Small intestine (tissue), 16 donors: ENCODE measurements around the gene ETDA. TPM values are rescaled to one million over a fixed set of nuclear protein-coding genes. Genes with fewer than 3 reads are reported as not detected.
"Not testable (repeated sequence)": the region's sequence is repeated elsewhere in the genome, so short reads cannot be mapped to it uniquely, and the experiment has no call there.

ENCODE experiments used
- DNase-seq, 2 donors: peaks; one replicate each; pipeline versions ENCODE4 v3.0.0 to v3.0.0-alpha.2; 2013
- FAIRE-seq: peaks from 2 replicates; lab custom pipeline; 2012; peaks lifted over from hg19 to GRCh38; lab: Jason Lieb, UNC
- H3K27ac ChIP-seq, 3 donors: one replicate each; pipeline ENCODE4 v1.5.1; 2013; ENCODE audit warnings: low read length in 2 of 3, mild to moderate bottlenecking in 2 of 3, control low read depth in 1 of 3, inconsistent platforms in 1 of 3, low read depth in 1 of 3, moderate library complexity in 1 of 3
- H3K27me3 ChIP-seq, 3 donors: one replicate each; pipeline ENCODE4 v1.6.1; 2013; ENCODE audit warnings: low read length in 3 of 3, inconsistent platforms in 1 of 3; ENCODE audit not compliant: control insufficient read depth in 3 of 3, insufficient read depth in 3 of 3
- H3K36me3 ChIP-seq, 3 donors: one replicate each; pipeline ENCODE4 v1.6.1; 2013; ENCODE audit warnings: low read length in 3 of 3, inconsistent platforms in 1 of 3, low read depth in 1 of 3, mild to moderate bottlenecking in 1 of 3, moderate library complexity in 1 of 3; ENCODE audit not compliant: control insufficient read depth in 3 of 3, insufficient read depth in 2 of 3
- H3K4me1 ChIP-seq, 3 donors: one replicate each; pipeline ENCODE4 v1.6.1; 2013; ENCODE audit warnings: low read length in 2 of 3, inconsistent platforms in 1 of 3, low read depth in 1 of 3, mild to moderate bottlenecking in 1 of 3, moderate library complexity in 1 of 3; ENCODE audit not compliant: control insufficient read depth in 3 of 3, insufficient read depth in 2 of 3
- H3K4me3 ChIP-seq, 3 donors: one replicate each; pipeline ENCODE4 v1.5.1; 2013; ENCODE audit warnings: low read length in 3 of 3, control low read depth in 1 of 3, inconsistent platforms in 1 of 3, low read depth in 1 of 3, mild to moderate bottlenecking in 1 of 3, moderate library complexity in 1 of 3
- H3K9me3 ChIP-seq, 2 donors: one replicate each; pipeline ENCODE4 v1.6.1; 2013; ENCODE audit warnings: low read depth in 1 of 2, low read length in 1 of 2; ENCODE audit not compliant: control insufficient read depth in 2 of 2, insufficient read depth in 1 of 2
- WGBS, 3 donors: extraction: QIAGEN DNeasy Blood & Tissue Kit; methylation state at CpG; one replicate each; pipeline ENCODE4 v1.1.7; 2013; 5-methylcytosine and 5-hydroxymethylcytosine counted together
- long read RNA-seq, 10 donors: transcript quantifications; one replicate each; lab custom pipeline, GENCODE V29; 2026
- polyA plus RNA-seq, 4 donors: library from polyadenylated mRNA; stranded (reverse) in 3 of 4; unstranded in 1 of 4; fragments of 200-250 nt in 3 of 4; fragments of 120-200 nt in 1 of 4; gene quantifications; one replicate each; pipeline versions ENCODE4 v1.2.1 to v1.2.3, GENCODE V29; 2013
- donor health status: healthy with polysubstance abuse.
- donor health status: control.
- donor health status: control.
- donor health status: Bipolar disorder and iron deficiency.
- donor health status: healthy.

ETDA gene
- polyA plus RNA-seq = not detected
- long read RNA-seq, donor 1 = 0 reads
- long read RNA-seq, donor 2 = 0 reads
- long read RNA-seq, donor 3 = 0 reads
- long read RNA-seq, donor 4 = 0 reads
- long read RNA-seq, donor 5 = 0 reads
- long read RNA-seq, donor 6 = 0 reads
- long read RNA-seq, donor 7 = 0 reads
- long read RNA-seq, donor 8 = 0 reads
- long read RNA-seq, donor 9 = 0 reads
- long read RNA-seq, donor 10 = 0 reads

GRCh38 chrX:135252011-135252518 is at the start of gene ETDA:
Gene ETDA, plus strand, starts transcription at chrX:135252061. Its CDS starts 1,216 bp downstream, at chrX:135253277.
- not testable (repeated sequence) for H3K9me3 ChIP-seq, H3K27ac ChIP-seq, DNase-seq, H3K4me1 ChIP-seq, H3K4me3 ChIP-seq, H3K36me3 ChIP-seq, H3K27me3 ChIP-seq, FAIRE-seq
- WGBS, 3 donors = no CpG with 5 or more reads among the region's 1 CpG

GRCh38 chrX:135206427-135206826 is 45.4 kb upstream of the ETDA start:
- H3K27ac ChIP-seq, H3K36me3 ChIP-seq, FAIRE-seq, H3K9me3 ChIP-seq, DNase-seq, H3K4me1 ChIP-seq, H3K4me3 ChIP-seq, H3K27me3 ChIP-seq: not testable (repeated sequence)
- 33 to 43% (median 37%) methylated on average over 11 of the region's 11 CpGs for WGBS, 3 donors

- WGBS, 3 donors = 70 to 81% (median 72%) methylated on average over 8 of the region's 8 CpGs
- Histone ChIP-seq H3K27me3 (no peaks in the 10 kb centered on the region), H3K27ac (no peak overlapping the region), H3K4me1 (no peaks in the 10 kb centered on the region), H3K4me3 (no peak overlapping the region), H3K36me3 (no peaks in the 10 kb centered on the region), H3K9me3 (no peaks in the 10 kb centered on the region)
- FAIRE-seq (no peak), DNase-seq (no peak)
These were observed 38.5 kb upstream of the ETDA start for GRCh38 chrX:135213200-135213844.

GRCh38 chrX:135245989-135246388 is 5.9 kb upstream of the ETDA start:
- not testable (repeated sequence) for H3K4me1 ChIP-seq, FAIRE-seq, H3K27me3 ChIP-seq, H3K27ac ChIP-seq, DNase-seq, H3K36me3 ChIP-seq, H3K9me3 ChIP-seq, H3K4me3 ChIP-seq
- WGBS, 3 donors = no CpG with 5 or more reads among the region's 6 CpGs

GRCh38 chrX:135256087-135256684 is 4.3 kb downstream of the ETDA start:
- not testable (repeated sequence) for FAIRE-seq, H3K36me3 ChIP-seq, H3K4me3 ChIP-seq, H3K27ac ChIP-seq, H3K4me1 ChIP-seq, H3K27me3 ChIP-seq, DNase-seq, H3K9me3 ChIP-seq
- WGBS, 3 donors = 72 to 89% (median 73%) methylated on average over 6 of the region's 8 CpGs

GRCh38 chrX:135256923-135257322 is 5.1 kb downstream of the ETDA start:
- H3K27ac ChIP-seq = no peak overlapping the region
- H3K4me1 ChIP-seq = no peaks in the 10 kb centered on the region
- H3K4me3 ChIP-seq = no peak overlapping the region
- WGBS, 3 donors = 87 to 94% (median 89%) methylated on average over 6 of the region's 6 CpGs
- H3K27me3 ChIP-seq = no peaks in the 10 kb centered on the region
- no peak for FAIRE-seq
- H3K9me3 ChIP-seq = no peaks in the 10 kb centered on the region
- no peak for DNase-seq
- H3K36me3 ChIP-seq = no peaks in the 10 kb centered on the region

- Histone ChIP-seq H3K27ac (no peak overlapping the region), H3K27me3 (no peaks in the 10 kb centered on the region), H3K36me3 (no peaks in the 10 kb centered on the region), H3K9me3 (no peaks in the 10 kb centered on the region), H3K4me1 (no peaks in the 10 kb centered on the region), H3K4me3 (no peak overlapping the region)
- DNase-seq (no peak), FAIRE-seq (no peak)
- WGBS, 3 donors = 90 to 94% (median 93%) methylated on average over 6 of the region's 6 CpGs
These were observed 5.6 kb downstream of the ETDA start for GRCh38 chrX:135257469-135257868.

GRCh38 chrX:135260976-135261375 is 9.1 kb downstream of the ETDA start:
- WGBS, 3 donors = 65 to 92% (median 87%) methylated on average over 2 of the region's 2 CpGs
- H3K9me3 ChIP-seq, H3K27me3 ChIP-seq, H3K27ac ChIP-seq, H3K4me3 ChIP-seq, DNase-seq, FAIRE-seq, H3K36me3 ChIP-seq, H3K4me1 ChIP-seq: not testable (repeated sequence)
